Measurements from ENCODE around the gene NUDT8.
"Not testable (repeated sequence)": the region's sequence is repeated elsewhere in the genome, so short reads cannot be mapped to it uniquely, and the experiment has no call there.

The NUDT8 gene

DNA sequence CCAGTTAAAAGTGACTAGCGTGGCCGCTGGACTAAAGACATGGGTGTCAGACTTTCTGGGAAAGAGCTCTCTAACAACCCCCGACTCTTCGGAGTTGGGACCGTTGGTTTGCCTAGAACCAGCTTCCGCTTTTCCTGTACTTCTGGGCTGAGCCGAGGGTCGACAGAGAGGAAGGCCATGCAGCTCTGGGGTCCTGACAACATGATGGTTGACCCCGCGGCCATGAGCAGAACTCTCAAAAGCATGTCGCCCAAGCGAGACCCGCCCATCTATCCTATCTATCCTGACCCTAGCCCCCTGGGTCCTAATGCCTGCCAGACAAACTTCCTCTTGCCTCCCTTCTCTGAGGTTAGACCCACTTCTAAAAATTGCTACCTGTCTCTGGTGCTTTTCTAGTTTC, 9.1 kb downstream of the NUDT8 start:
- H3F3A ChIP-seq (ENCODE audit: insufficient read depth, low read length); H3K79me2 ChIP-seq (ENCODE audit: insufficient read depth, low read length); H3K27ac ChIP-seq (ENCODE audit: low read depth, low read length, poor library complexity, severe bottlenecking); H3K4me2 ChIP-seq (ENCODE audit: low read length); H3K27me3 ChIP-seq (ENCODE audit: insufficient read depth, low read length); H3K4me3 ChIP-seq (ENCODE audit: low read depth, low read length, poor library complexity, severe bottlenecking); H3K9me3 ChIP-seq (ENCODE audit: low read length); H2AFZ ChIP-seq (ENCODE audit: low read length); H4K20me1 ChIP-seq (ENCODE audit: insufficient read depth, low read length); H3K4me1 ChIP-seq (ENCODE audit: insufficient read depth, low read length, severe bottlenecking); H3K36me3 ChIP-seq (ENCODE audit: insufficient read depth, low read length); H3K9ac ChIP-seq (ENCODE audit: low read length); H3K9me2 ChIP-seq (ENCODE audit: low read depth, low read length): not testable (repeated sequence)

GRCh38 chr11:67619683-67620618, 9.8 kb downstream of the NUDT8 start:
- H2AFZ ChIP-seq (ENCODE audit: low read length); H3K4me3 ChIP-seq (ENCODE audit: low read depth, low read length, poor library complexity, severe bottlenecking): not testable (repeated sequence)

GRCh38 chr11:67618901-67619659, 10.7 kb downstream of the NUDT8 start:
- H3K79me2 ChIP-seq (ENCODE audit: insufficient read depth, low read length); H3K36me3 ChIP-seq (ENCODE audit: insufficient read depth, low read length); H3K27ac ChIP-seq (ENCODE audit: low read depth, low read length, poor library complexity, severe bottlenecking); H3K9ac ChIP-seq (ENCODE audit: low read length); H3K4me3 ChIP-seq (ENCODE audit: low read depth, low read length, poor library complexity, severe bottlenecking); H3K9me3 ChIP-seq (ENCODE audit: low read length); H3K27me3 ChIP-seq (ENCODE audit: insufficient read depth, low read length); H4K20me1 ChIP-seq (ENCODE audit: insufficient read depth, low read length); H3K9me2 ChIP-seq (ENCODE audit: low read depth, low read length); H2AFZ ChIP-seq (ENCODE audit: low read length); H3F3A ChIP-seq (ENCODE audit: insufficient read depth, low read length); H3K4me2 ChIP-seq (ENCODE audit: low read length): not testable (repeated sequence)
- H3K4me1 ChIP-seq (ENCODE audit: insufficient read depth, low read length, severe bottlenecking), result peaks cover 18% of the 10 kb centered on the region

More at GRCh38 chr11:67619683-67620618, 9.8 kb downstream of the NUDT8 start:
- not testable (repeated sequence) for H3K9ac ChIP-seq (ENCODE audit: low read length); H3K9me2 ChIP-seq (ENCODE audit: low read depth, low read length); H4K20me1 ChIP-seq (ENCODE audit: insufficient read depth, low read length); H3K4me2 ChIP-seq (ENCODE audit: low read length); H3K9me3 ChIP-seq (ENCODE audit: low read length); H3K4me1 ChIP-seq (ENCODE audit: insufficient read depth, low read length, severe bottlenecking); H3K27ac ChIP-seq (ENCODE audit: low read depth, low read length, poor library complexity, severe bottlenecking); H3K79me2 ChIP-seq (ENCODE audit: insufficient read depth, low read length); H3F3A ChIP-seq (ENCODE audit: insufficient read depth, low read length); H3K36me3 ChIP-seq (ENCODE audit: insufficient read depth, low read length); H3K27me3 ChIP-seq (ENCODE audit: insufficient read depth, low read length)

GRCh38 chr11:67617243-67617953, 12.3 kb downstream of the NUDT8 start:
- no peak overlapping the region for H2AFZ ChIP-seq (ENCODE audit: low read length)
- H3K27me3 ChIP-seq (ENCODE audit: insufficient read depth, low read length), result no peaks in the 10 kb centered on the region
- no peak overlapping the region for H3K9ac ChIP-seq (ENCODE audit: low read length)
- peaks cover 12% of the 10 kb centered on the region; the same call in 1 of the 2 replicates for H3K36me3 ChIP-seq (ENCODE audit: insufficient read depth, low read length)
- H4K20me1 ChIP-seq (ENCODE audit: insufficient read depth, low read length), result no peaks in the 10 kb centered on the region
- H3K79me2 ChIP-seq (ENCODE audit: insufficient read depth, low read length), result no peaks in the 10 kb centered on the region
- peaks cover 28% of the 10 kb centered on the region for H3K4me1 ChIP-seq (ENCODE audit: insufficient read depth, low read length, severe bottlenecking)
- no peaks in the 10 kb centered on the region for H3K9me3 ChIP-seq (ENCODE audit: low read length)
- no peaks in the 10 kb centered on the region for H3F3A ChIP-seq (ENCODE audit: insufficient read depth, low read length)
- H3K4me3 ChIP-seq (ENCODE audit: low read depth, low read length, poor library complexity, severe bottlenecking), result no peak overlapping the region
- H3K9me2 ChIP-seq (ENCODE audit: low read depth, low read length), result no peaks in the 10 kb centered on the region
- no peak for TF ChIP-seq EZH2 (IDR thresholded peaks at IDR 0.05; ENCODE audit: borderline replicate concordance, low read length)
- TF ChIP-seq, protein P1, sequence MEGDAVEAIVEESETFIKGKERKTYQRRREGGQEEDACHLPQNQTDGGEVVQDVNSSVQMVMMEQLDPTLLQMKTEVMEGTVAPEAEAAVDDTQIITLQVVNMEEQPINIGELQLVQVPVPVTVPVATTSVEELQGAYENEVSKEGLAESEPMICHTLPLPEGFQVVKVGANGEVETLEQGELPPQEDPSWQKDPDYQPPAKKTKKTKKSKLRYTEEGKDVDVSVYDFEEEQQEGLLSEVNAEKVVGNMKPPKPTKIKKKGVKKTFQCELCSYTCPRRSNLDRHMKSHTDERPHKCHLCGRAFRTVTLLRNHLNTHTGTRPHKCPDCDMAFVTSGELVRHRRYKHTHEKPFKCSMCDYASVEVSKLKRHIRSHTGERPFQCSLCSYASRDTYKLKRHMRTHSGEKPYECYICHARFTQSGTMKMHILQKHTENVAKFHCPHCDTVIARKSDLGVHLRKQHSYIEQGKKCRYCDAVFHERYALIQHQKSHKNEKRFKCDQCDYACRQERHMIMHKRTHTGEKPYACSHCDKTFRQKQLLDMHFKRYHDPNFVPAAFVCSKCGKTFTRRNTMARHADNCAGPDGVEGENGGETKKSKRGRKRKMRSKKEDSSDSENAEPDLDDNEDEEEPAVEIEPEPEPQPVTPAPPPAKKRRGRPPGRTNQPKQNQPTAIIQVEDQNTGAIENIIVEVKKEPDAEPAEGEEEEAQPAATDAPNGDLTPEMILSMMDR (IDR thresholded peaks at IDR 0.05; ENCODE audit: low read length), result no peak
- no peak overlapping the region for H3K4me2 ChIP-seq (ENCODE audit: low read length)
- no peak overlapping the region for H3K27ac ChIP-seq (ENCODE audit: low read depth, low read length, poor library complexity, severe bottlenecking)
